SW 1271 (cell line): ENCODE results near the gene PRR13.

ENCODE experiments used
- DNase-seq, 2 experiments: peaks; one replicate each; lab custom pipeline; 2025; lab: John Stamatoyannopoulos, UW

PRR13 gene

GRCh38 chr12:53493610-53494391 is 52.3 kb downstream of the PRR13 start:
- DNase-seq, result no peak
